Smooth muscle cell (in vitro differentiated cells): ENCODE data around the gene RIPK4. TPM values are rescaled to one million over a fixed set of nuclear protein-coding genes. Genes with fewer than 3 reads are reported as not detected.

Source experiments
- DNase-seq: peaks from one replicate; lab custom pipeline; 2025; ENCODE audit not compliant: unreplicated experiment; lab: John Stamatoyannopoulos, UW
- H2AFZ ChIP-seq: fragments of 200-600 bp; sonication (generic); 2 replicates; pipeline ENCODE4 v1.6.0; 2016; ENCODE audit warnings: antibody characterized with exemption, low read depth, mild to moderate bottlenecking
- H3F3A ChIP-seq: fragments of 200-600 bp; sonication (generic); 2 replicates; pipeline ENCODE4 v1.6.0; 2017; ENCODE audit warnings: antibody characterized with exemption, low read depth
- H3K27ac ChIP-seq: fragments of 200-600 bp; sonication (generic); 2 replicates; pipeline ENCODE4 v1.5.1; 2016; ENCODE audit warnings: low read depth, mild to moderate bottlenecking
- H3K27me3 ChIP-seq: fragments of 200-600 bp; sonication (generic); 2 replicates; pipeline ENCODE4 v1.6.1; 2016; ENCODE audit warnings: low read depth, mild to moderate bottlenecking
- H3K36me3 ChIP-seq: fragments of 200-600 bp; sonication (generic); 2 replicates; pipeline ENCODE4 v1.5.1; 2016; ENCODE audit warnings: low read depth
- H3K4me1 ChIP-seq: fragments of 200-600 bp; sonication (generic); 2 replicates; pipeline ENCODE4 v1.5.1; 2016; ENCODE audit warnings: low read depth
- H3K4me2 ChIP-seq: fragments of 200-600 bp; sonication (generic); 2 replicates; pipeline ENCODE4 v1.6.0; 2016; ENCODE audit warnings: mild to moderate bottlenecking
- H3K4me3 ChIP-seq: fragments of 200-600 bp; sonication (generic); 2 replicates; pipeline ENCODE4 v1.5.1; 2016; ENCODE audit warnings: mild to moderate bottlenecking
- H3K79me2 ChIP-seq: fragments of 200-600 bp; sonication (generic); 2 replicates; pipeline ENCODE4 v1.6.0; 2016; ENCODE audit warnings: low read depth, mild to moderate bottlenecking
- H3K9ac ChIP-seq: fragments of 200-600 bp; sonication (generic); 2 replicates; pipeline ENCODE4 v1.6.0; 2016; ENCODE audit warnings: low read depth
- H3K9me3 ChIP-seq: fragments of 200-600 bp; sonication (generic); replicated peaks from 2 replicates; pipeline ENCODE4 v1.5.1; 2016; ENCODE audit warnings: low read depth
- H4K20me1 ChIP-seq: fragments of 200-600 bp; sonication (generic); 2 replicates; pipeline ENCODE4 v1.6.0; 2016; ENCODE audit warnings: low read depth
- CTCF ChIP-seq: fragments of 200-600 bp; sonication (generic); IDR thresholded peaks from 2 replicates; pipeline ENCODE4 v1.5.1; 2017; ENCODE audit warnings: borderline replicate concordance, mild to moderate bottlenecking, antibody characterized with exemption; ENCODE audit not compliant: insufficient read depth, poor library complexity, severe bottlenecking
- WGBS: methylation state at CpG from one replicate; pipeline ENCODE4 v1.1.7; 2016; ENCODE audit warnings: low lambda C conversion rate; 5-methylcytosine and 5-hydroxymethylcytosine counted together
- polyA plus RNA-seq: library from polyadenylated mRNA; unstranded; fragments of >200 nt; fragmentation: Nextera tagmentation; extraction: Ambion mirVana; gene quantifications from 2 replicates; pipeline ENCODE4 v1.2.1, GENCODE V29; 2016
- total RNA-seq: library from RNA; depleted of rRNA; stranded (reverse); fragments of >200 nt; gene quantifications from 2 replicates; pipeline ENCODE4 v1.2.3, GENCODE V29; 2014

The RIPK4 gene
- total and polyA plus RNA-seq, 2 experiments from 2014 or later, result 1.1 to 3.7 TPM

- DNase-seq, result no peak
- H3K4me3 ChIP-seq, result peak overlapping the region; percentile 53
- H3K27me3 ChIP-seq, result peaks cover 94% of the 10 kb centered on the region
- peak; percentile 45 for TF ChIP-seq CTCF
- 2% methylated on average over 17 of the region's 17 CpGs for WGBS
- peak overlapping the region; percentile 36 for H3K27ac ChIP-seq
- H3K36me3 ChIP-seq, result no peaks in the 10 kb centered on the region
- H3K4me2 ChIP-seq, result peak overlapping the region; percentile 83
- no peak overlapping the region for H2AFZ ChIP-seq
- H4K20me1 ChIP-seq, result peaks cover 24% of the 10 kb centered on the region
- no peaks in the 10 kb centered on the region for H3F3A ChIP-seq
- H3K79me2 ChIP-seq, result no peaks in the 10 kb centered on the region
- H3K9me3 ChIP-seq, result no peaks in the 10 kb centered on the region
- peak overlapping the region; percentile 40 for H3K9ac ChIP-seq
- peaks cover 38% of the 10 kb centered on the region for H3K4me1 ChIP-seq
Observed at GRCh38 chr21:41768437-41769042, 1.7 kb upstream of the RIPK4 start.

DNA sequence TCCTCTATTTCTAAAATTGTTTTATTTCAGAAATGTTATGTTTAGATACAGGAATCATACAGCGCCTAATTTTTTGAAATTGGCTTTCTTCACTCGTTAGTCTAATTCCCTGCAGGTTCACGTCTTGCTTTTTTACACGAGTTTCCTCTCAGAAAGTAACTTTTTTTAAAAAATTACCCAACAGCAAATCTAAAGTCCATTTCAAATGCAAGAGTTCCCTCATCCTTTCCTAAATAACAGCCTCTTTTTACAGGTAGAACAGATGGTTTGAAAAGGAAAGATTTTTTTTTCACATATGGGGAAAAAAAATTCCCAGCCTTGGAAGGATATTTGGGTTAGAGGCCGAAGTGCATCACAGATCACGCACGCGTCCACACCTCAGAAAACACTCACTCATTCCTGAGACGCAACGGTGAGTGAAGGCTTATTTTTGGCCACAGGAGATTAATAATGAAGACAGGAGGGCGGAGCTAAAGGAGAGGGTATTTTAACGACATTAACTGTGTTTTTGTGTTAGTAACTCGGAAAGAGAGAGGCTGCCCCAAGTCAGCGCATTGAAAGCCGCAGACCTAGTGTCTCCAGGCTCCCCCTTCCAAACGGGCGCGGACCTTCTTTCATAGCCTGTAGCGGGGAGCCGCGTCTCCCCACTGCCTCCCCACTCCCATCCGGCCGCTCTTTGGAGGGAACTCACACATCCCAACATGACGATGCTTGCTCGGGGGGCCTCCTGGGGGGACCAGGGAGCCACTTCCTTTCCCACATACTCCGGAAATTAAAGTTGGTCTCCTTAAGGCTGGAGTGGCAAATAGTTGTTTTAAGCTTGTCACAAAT lies 969 bp upstream of the RIPK4 start:
- H3K27me3 ChIP-seq, result peaks cover 96% of the 10 kb centered on the region
- H3K36me3 ChIP-seq, result no peaks in the 10 kb centered on the region
- DNase-seq, result no peak

GRCh38 chr21:41765973-41766882 lies 624 bp downstream of the RIPK4 start:
- H3K4me2 ChIP-seq, result peak overlapping the region; percentile 83

More for the DNA sequence above, 969 bp upstream of the RIPK4 start:
- H3K4me1 ChIP-seq, result peaks cover 45% of the 10 kb centered on the region
- H4K20me1 ChIP-seq, result peaks cover 28% of the 10 kb centered on the region
- peak overlapping the region; percentile 40 for H3K9ac ChIP-seq
- no peak overlapping the region for H2AFZ ChIP-seq
- H3K9me3 ChIP-seq, result no peaks in the 10 kb centered on the region
- TF ChIP-seq CTCF, result no peak
- 5% methylated on average over 26 of the region's 26 CpGs for WGBS
- H3K27ac ChIP-seq, result peak overlapping the region; percentile 36
- H3F3A ChIP-seq, result no peaks in the 10 kb centered on the region
- H3K4me2 ChIP-seq, result peak overlapping the region; percentile 83
- H3K79me2 ChIP-seq, result no peaks in the 10 kb centered on the region
- H3K4me3 ChIP-seq, result peak overlapping the region; percentile 53

More at GRCh38 chr21:41765973-41766882, 624 bp downstream of the RIPK4 start:
- Histone ChIP-seq H3K9me3 (no peaks in the 10 kb centered on the region), H3K4me3 (peak overlapping the region; percentile 53), H4K20me1 (peaks cover 42% of the 10 kb centered on the region), H3K27ac (peak overlapping the region; percentile 39), H3K4me1 (peaks cover 53% of the 10 kb centered on the region), H2AFZ (no peak overlapping the region), H3K27me3 (peaks cover 99% of the 10 kb centered on the region), H3K79me2 (no peaks in the 10 kb centered on the region), H3F3A (no peaks in the 10 kb centered on the region), H3K36me3 (no peaks in the 10 kb centered on the region), H3K9ac (peak overlapping the region; percentile 45)
- TF ChIP-seq CTCF, result no peak
- 5% methylated on average over 73 of the region's 88 CpGs for WGBS
- DNase-seq, result no peak
